PC-9 (cell line): ENCODE measurements around the gene BMERB1.

ENCODE experiments used
- CTCF ChIP-seq: fragments of 200-600 bp; sonication (generic); conservative IDR thresholded peaks from 2 replicates; pipeline ENCODE4 v1.6.1; 2017; ENCODE audit warnings: mixed run types, antibody characterized with exemption, mild to moderate bottlenecking, moderate library complexity
- EZH2 ChIP-seq: fragments of 200-600 bp; sonication (generic); IDR thresholded peaks from 2 replicates; pipeline ENCODE4 v1.8.0; 2017; ENCODE audit warnings: antibody characterized with exemption, low read depth

DNA sequence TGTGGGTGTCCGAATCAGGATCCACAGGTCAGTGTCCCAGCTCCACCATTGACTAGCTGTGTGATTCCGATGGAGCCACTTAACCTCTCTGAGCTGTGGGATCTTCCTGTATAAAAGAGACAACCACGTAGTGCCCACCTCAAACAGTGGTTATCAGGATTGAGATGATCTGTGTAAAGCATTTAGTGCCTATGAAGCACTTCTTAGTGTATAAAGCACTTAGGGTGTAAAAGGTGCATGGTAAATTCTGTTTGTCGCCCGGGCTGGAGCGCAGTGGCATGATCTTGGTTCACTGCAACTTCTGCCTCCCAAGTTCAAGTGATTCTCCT is 113.3 kb downstream of the BMERB1 start:
- TF ChIP-seq CTCF (no peak), EZH2 (no peak)
